GM18867 (cell line): ENCODE results near the gene BAG2.

Experiments used
- ATAC-seq: cut with Tn5 transposase; IDR thresholded peaks from one replicate; pipeline ENCODE4 v1.9.1; 2021; ENCODE audit warnings: mild to moderate bottlenecking, moderate library complexity; ENCODE audit not compliant: unreplicated experiment

The BAG2 gene

GRCh38 chr6:57173886-57174510 lies 1.9 kb downstream of the BAG2 start:
- no peak for ATAC-seq

GRCh38 chr6:57174511-57174907 lies 2.4 kb downstream of the BAG2 start:
- no peak for ATAC-seq

GRCh38 chr6:57177545-57178265 lies 5.6 kb downstream of the BAG2 start:
- ATAC-seq, result no peak

- no peak for ATAC-seq
Measured at GRCh38 chr6:57180596-57180995, 8.5 kb downstream of the BAG2 start.

- no peak for ATAC-seq
Measured at GRCh38 chr6:57182017-57182432, 9.9 kb downstream of the BAG2 start.

- no peak for ATAC-seq
Measured at GRCh38 chr6:57183336-57183735, 11.2 kb downstream of the BAG2 start.

- no peak for ATAC-seq
Measured at GRCh38 chr6:57190140-57190539, 18.0 kb downstream of the BAG2 start.

GRCh38 chr6:57193177-57193576 lies 21.1 kb downstream of the BAG2 start:
- no peak for ATAC-seq

GRCh38 chr6:57195457-57195856 lies 23.3 kb downstream of the BAG2 start:
- no peak for ATAC-seq

- no peak for ATAC-seq
Measured at GRCh38 chr6:57198926-57199636, 27.0 kb downstream of the BAG2 start.

GRCh38 chr6:57201718-57202117 lies 29.6 kb downstream of the BAG2 start:
- ATAC-seq, result no peak

- ATAC-seq, result no peak
Measured at GRCh38 chr6:57205550-57206328, 33.6 kb downstream of the BAG2 start.

GRCh38 chr6:57207141-57207540 lies 35.0 kb downstream of the BAG2 start:
- ATAC-seq, result no peak

- no peak for ATAC-seq
Measured at GRCh38 chr6:57207872-57208271, 35.7 kb downstream of the BAG2 start.

GRCh38 chr6:57209030-57209429 lies 36.9 kb downstream of the BAG2 start:
- no peak for ATAC-seq

GRCh38 chr6:57210060-57210459 lies 37.9 kb downstream of the BAG2 start:
- no peak for ATAC-seq

GRCh38 chr6:57215260-57215659 lies 43.1 kb downstream of the BAG2 start:
- no peak for ATAC-seq

GRCh38 chr6:57216235-57217101 lies 44.3 kb downstream of the BAG2 start:
- no peak for ATAC-seq

- no peak for ATAC-seq
Measured at GRCh38 chr6:57217270-57217669, 45.1 kb downstream of the BAG2 start.

- no peak for ATAC-seq
Measured at GRCh38 chr6:57220083-57220703, 48.1 kb downstream of the BAG2 start.
